GM12878 (cell line): Measurements from ENCODE around the gene EN1. TPM values are rescaled to one million over a fixed set of nuclear protein-coding genes. Genes with fewer than 3 reads are reported as not detected.

ENCODE experiments used
- ATAC-seq: fragments of 200-7000 bp; cut with Tn5 transposase; 3 replicates; pipeline ENCODE4 v1.9.1; 2020; ENCODE audit warnings: mild to moderate bottlenecking, moderate library complexity
- BruUV-seq: library from RNA; stranded (reverse); fragments of 400-500 nt; replicated peaks from 2 replicates; lab custom pipeline; 2021; lab: Mats Ljungman, UMichigan
- CTCF ChIA-PET: fragments of 300-600 bp; sonication (Branson Sonifier 250); formaldehyde crosslinking; extraction: SDS; loops from one replicate; lab custom pipeline; 2021; ENCODE audit warnings: inconsistent platforms; lab: Yijun Ruan, JAX
- POLR2A ChIA-PET: fragments of 350-600 bp; formaldehyde crosslinking; extraction: SDS; loops from one replicate; lab custom pipeline; 2021; ENCODE audit warnings: inconsistent platforms; lab: Charles Lee
- RAD21 ChIA-PET: fragments of 300-600 bp; sonication (Branson Sonifier 250); formaldehyde crosslinking; loops from one replicate; lab custom pipeline; 2023; ENCODE audit warnings: antibody characterized with exemption; ENCODE audit not compliant: unreplicated experiment; lab: Charles Lee
- SMC1A ChIA-PET: fragments of 300-600 bp; sonication (Branson Sonifier 250); formaldehyde crosslinking; loops from one replicate; lab custom pipeline; 2023; ENCODE audit not compliant: unreplicated experiment, uncharacterized antibody; lab: Charles Lee
- DNase-seq: peaks from one replicate; pipeline ENCODE4 v3.0.0-alpha.2; 2011; ENCODE audit warnings: low read depth, low spot score
- FAIRE-seq: peaks from 3 replicates; lab custom pipeline; 2011; peaks lifted over from hg19 to GRCh38; lab: Jason Lieb, UNC
- H2AFZ ChIP-seq: 2 replicates; pipeline ENCODE4 v1.6.0; 2011; ENCODE audit warnings: low read depth, low read length, control low read depth; ENCODE audit not compliant: control insufficient read depth
- H3K27ac ChIP-seq: 2 replicates; pipeline ENCODE4 v1.5.1; 2011; ENCODE audit warnings: control low read depth; ENCODE audit not compliant: control insufficient read depth, insufficient read depth
- H3K27me3 ChIP-seq, 2 experiments: replicated peaks in 1 of 2; 2 replicates each; pipeline versions ENCODE4 v1.6.0 to v1.6.1; 2011; ENCODE audit warnings: low read length in 1 of 2; ENCODE audit not compliant: control insufficient read depth in 2 of 2, insufficient read depth in 2 of 2
- H3K36me3 ChIP-seq, 2 experiments: 2 replicates each; pipeline ENCODE4 v1.5.1; 2011; ENCODE audit warnings: low read length in 1 of 2; ENCODE audit not compliant: control insufficient read depth in 2 of 2, insufficient read depth in 2 of 2
- H3K4me1 ChIP-seq: 2 replicates; pipeline ENCODE4 v1.6.1; 2011; ENCODE audit warnings: mild to moderate bottlenecking, low read length, moderate library complexity, mixed read lengths; ENCODE audit not compliant: control insufficient read depth, insufficient read depth
- H3K4me2 ChIP-seq: 2 replicates; pipeline ENCODE4 v1.6.0; 2011; ENCODE audit warnings: control low read depth; ENCODE audit not compliant: control insufficient read depth, insufficient read depth
- H3K4me3 ChIP-seq: fragments of 200-600 bp; sonication (generic); 2 replicates; pipeline ENCODE4 v1.5.1; 2016
- H3K79me2 ChIP-seq: 2 replicates; pipeline ENCODE4 v1.6.0; 2011; ENCODE audit warnings: low read length; ENCODE audit not compliant: control insufficient read depth, insufficient read depth
- H3K9ac ChIP-seq: 2 replicates; pipeline ENCODE4 v1.8.0; 2011; ENCODE audit warnings: low read length, control low read depth, mixed read lengths; ENCODE audit not compliant: control insufficient read depth, insufficient read depth
- H3K9me3 ChIP-seq: replicated peaks from 3 replicates; pipeline ENCODE4 v1.5.1; 2011; ENCODE audit warnings: mild to moderate bottlenecking, low read length; ENCODE audit not compliant: control insufficient read depth, insufficient read depth
- H4K20me1 ChIP-seq: 2 replicates; pipeline ENCODE4 v1.6.0; 2011; ENCODE audit not compliant: control insufficient read depth, insufficient read depth
- EED ChIP-seq: sonication (generic); IDR thresholded peaks from 2 replicates; pipeline ENCODE4 v1.6.1; 2016; ENCODE audit warnings: antibody characterized with exemption, low read depth
- ESRRA ChIP-seq: IDR thresholded peaks from 2 replicates; pipeline ENCODE4 v1.6.1; 2012; ENCODE audit warnings: mild to moderate bottlenecking, low read length, improper control_type of control experiment
- EZH2 ChIP-seq: IDR thresholded peaks from 2 replicates; pipeline ENCODE4 v1.6.1; 2012; ENCODE audit warnings: low read depth, mild to moderate bottlenecking, control low read depth, inconsistent platforms, low read length, borderline replicate concordance; ENCODE audit not compliant: control insufficient read depth
- IKZF1 ChIP-seq: fragments of 450-650 bp; conservative IDR thresholded peaks from 2 replicates; pipeline ENCODE4 v1.6.1; 2017; ENCODE audit warnings: antibody characterized with exemption, mild to moderate bottlenecking
- IRF4 ChIP-seq: IDR thresholded peaks from 2 replicates; pipeline ENCODE4 v1.6.1; 2011; ENCODE audit warnings: low read depth, low read length
- JUND ChIP-seq: IDR thresholded peaks from 2 replicates; pipeline ENCODE4 v1.6.1; 2012; ENCODE audit warnings: low read depth, mild to moderate bottlenecking, low read length, improper control_type of control experiment, moderate library complexity
- MTA2 ChIP-seq: fragments of 450-650 bp; IDR thresholded peaks from 2 replicates; pipeline ENCODE4 v1.6.1; 2016; ENCODE audit warnings: low read depth, mild to moderate bottlenecking, moderate library complexity
- NFYA ChIP-seq: IDR thresholded peaks from 2 replicates; pipeline ENCODE4 v1.6.1; 2011; ENCODE audit warnings: low read depth, mild to moderate bottlenecking, low read length, improper control_type of control experiment, borderline replicate concordance
- NR2F1 ChIP-seq: fragments of 450-650 bp; conservative IDR thresholded peaks from 2 replicates; pipeline ENCODE4 v1.6.1; 2017; ENCODE audit warnings: mild to moderate bottlenecking
- RB1 ChIP-seq: fragments of 450-650 bp; formaldehyde crosslinking; IDR thresholded peaks from 2 replicates; pipeline ENCODE4 v1.6.1; 2017; ENCODE audit warnings: mild to moderate bottlenecking, borderline replicate concordance
- TCF3 ChIP-seq: IDR thresholded peaks from 2 replicates; pipeline ENCODE4 v1.6.1; 2012; ENCODE audit warnings: low read depth, mild to moderate bottlenecking, low read length, borderline replicate concordance; ENCODE audit not compliant: insufficient read depth
- ZNF24 ChIP-seq: fragments of 450-650 bp; IDR thresholded peaks from 2 replicates; pipeline ENCODE4 v1.6.1; 2017; ENCODE audit warnings: antibody characterized with exemption, mild to moderate bottlenecking
- WGBS: methylation state at CpG from one replicate; pipeline ENCODE4 v1.1.6; 2016; ENCODE audit warnings: low lambda C conversion rate; ENCODE audit not compliant: insufficient replicate concordance, insufficient coverage; ENCODE audit errors: missing lambda C conversion rate; 5-methylcytosine and 5-hydroxymethylcytosine counted together
- in situ Hi-C: fragments of 300-500 bp; cut with MboI; formaldehyde crosslinking; loops from 9 replicates; pipeline ENCODE4 v1.14.3; 2018; ENCODE audit warnings: mixed read lengths
- intact Hi-C: fragments of 100-400 bp; cut with micrococcal nuclease; formaldehyde crosslinking; loops from one replicate; pipeline ENCODE4 v1.14.2; 2022; ENCODE audit not compliant: unreplicated experiment
- polyA plus RNA-seq, 11 experiments: library from polyadenylated mRNA; depleted of rRNA in 4 of 11; unstranded in 6 of 11; stranded (reverse) in 5 of 11; fragments of >200 nt; fragmentation: Nextera tagmentation in 4 of 11; fragmentation: Illumina TruSeq in 1 of 11; extraction: Ambion mirVana in 4 of 11; extraction: Trizol in 1 of 11; gene quantifications; 1 replicate in 1 of 11; 2 replicates in 10 of 11; pipeline versions ENCODE4 v1.2.1 to v1.2.3, GENCODE V29; 2011 to 2016; ENCODE audit warnings: inconsistent platforms in 2 of 11, missing spikeins in 2 of 11, low read depth in 1 of 11
- total RNA-seq, 4 experiments: library from RNA; depleted of rRNA in 3 of 4; stranded (reverse); fragments of >200 nt in 3 of 4; fragmentation: Illumina TruSeq in 1 of 4; extraction: Trizol in 1 of 4; gene quantifications; 2 replicates each; pipeline versions ENCODE4 v1.2.1 to v1.2.3, GENCODE V29; 2013 to 2021
- TF ChIP-seq, protein P1 (sequence below): fragments of 450-650 bp; formaldehyde crosslinking; IDR thresholded peaks from 2 replicates; pipeline ENCODE4 v1.4.0; 2022; ENCODE audit warnings: mild to moderate bottlenecking, moderate library complexity

The EN1 gene
- total and polyA plus RNA-seq, 10 of the 15 experiments (the other 5 are each of a cell fraction or from before 2014, with no cell fraction given): not detected

- TF ChIP-seq, protein P1, sequence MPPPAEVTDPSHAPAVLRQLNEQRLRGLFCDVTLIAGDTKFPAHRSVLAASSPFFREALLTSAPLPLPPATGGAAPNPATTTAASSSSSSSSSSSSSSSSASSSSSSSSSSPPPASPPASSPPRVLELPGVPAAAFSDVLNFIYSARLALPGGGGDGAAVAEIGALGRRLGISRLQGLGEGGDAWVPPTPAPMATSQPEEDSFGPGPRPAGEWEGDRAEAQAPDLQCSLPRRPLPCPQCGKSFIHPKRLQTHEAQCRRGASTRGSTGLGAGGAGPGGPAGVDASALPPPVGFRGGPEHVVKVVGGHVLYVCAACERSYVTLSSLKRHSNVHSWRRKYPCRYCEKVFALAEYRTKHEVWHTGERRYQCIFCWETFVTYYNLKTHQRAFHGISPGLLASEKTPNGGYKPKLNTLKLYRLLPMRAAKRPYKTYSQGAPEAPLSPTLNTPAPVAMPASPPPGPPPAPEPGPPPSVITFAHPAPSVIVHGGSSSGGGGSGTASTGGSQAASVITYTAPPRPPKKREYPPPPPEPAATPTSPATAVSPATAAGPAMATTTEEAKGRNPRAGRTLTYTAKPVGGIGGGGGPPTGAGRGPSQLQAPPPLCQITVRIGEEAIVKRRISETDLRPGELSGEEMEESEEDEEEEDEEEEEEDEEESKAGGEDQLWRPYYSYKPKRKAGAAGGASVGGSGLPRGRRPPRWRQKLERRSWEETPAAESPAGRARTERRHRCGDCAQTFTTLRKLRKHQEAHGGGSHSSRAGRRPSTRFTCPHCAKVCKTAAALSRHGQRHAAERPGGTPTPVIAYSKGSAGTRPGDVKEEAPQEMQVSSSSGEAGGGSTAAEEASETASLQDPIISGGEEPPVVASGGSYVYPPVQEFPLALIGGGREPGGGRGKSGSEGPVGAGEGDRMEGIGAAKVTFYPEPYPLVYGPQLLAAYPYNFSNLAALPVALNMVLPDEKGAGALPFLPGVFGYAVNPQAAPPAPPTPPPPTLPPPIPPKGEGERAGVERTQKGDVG (CRISPR knock-in tag): no peak
- no peak for TF ChIP-seq NFYA
Measured at GRCh38 chr2:118832791-118833715, 14.4 kb downstream of the EN1 start (continued).

DNA sequence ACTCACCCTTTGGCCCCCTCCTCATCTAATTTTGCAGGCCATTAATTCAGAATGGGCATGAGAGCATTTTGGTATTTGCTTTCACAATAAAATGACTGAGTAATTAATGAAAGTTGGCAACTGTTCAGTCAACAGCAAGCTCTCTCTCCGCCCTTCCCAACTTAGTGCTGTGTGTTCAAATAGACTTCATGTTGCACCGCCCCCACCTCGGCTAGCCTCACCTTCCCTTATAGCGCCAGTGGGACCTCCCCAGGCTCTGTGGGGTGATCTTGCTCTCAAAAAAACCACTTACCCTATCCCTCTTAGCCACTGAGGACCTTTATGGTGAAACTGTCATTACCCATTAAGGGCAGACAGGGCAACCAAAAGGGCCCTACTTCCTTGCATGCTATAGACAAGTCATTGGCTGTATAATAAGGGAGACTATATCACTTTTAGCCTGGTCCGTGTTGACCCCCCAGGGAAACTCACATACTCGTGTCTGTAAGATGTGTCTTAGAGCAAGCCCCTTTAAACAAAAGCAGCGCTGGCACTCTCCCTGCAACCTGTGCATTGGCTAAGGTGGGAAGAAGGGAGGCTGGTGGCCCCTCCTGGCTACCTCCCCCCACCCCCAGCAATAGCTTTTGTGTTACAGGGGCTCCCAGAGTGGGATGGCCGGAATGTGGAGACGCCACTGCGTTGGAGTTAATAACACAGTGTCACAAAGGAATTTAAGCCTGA, 15.2 kb downstream of the EN1 start:
- in situ Hi-C loops: no loop called here
- Histone ChIP-seq H3K27ac (no peak overlapping the region), H2AFZ (no peak overlapping the region), H3K9me3 (no peaks in the 10 kb centered on the region), H3K4me3 (no peak overlapping the region), H3K27me3 (peaks cover 6 to 20% of the 10 kb centered on the region in 2 experiments; a peak in 3 of 4 replicates), H4K20me1 (no peaks in the 10 kb centered on the region), H3K4me1 (no peaks in the 10 kb centered on the region), H3K4me2 (no peak overlapping the region), H3K79me2 (no peaks in the 10 kb centered on the region), H3K36me3 (no peaks in the 10 kb centered on the region), H3K9ac (no peak overlapping the region)
- FAIRE-seq (no peak), ATAC-seq (no peak), DNase-seq (no peak)
- WGBS: 18% methylated on average over 10 of the region's 10 CpGs
- intact Hi-C loops: no loop called here
- ChIA-PET RAD21 (no interaction called here), POLR2A (no interaction called here), CTCF (no interaction called here), SMC1A (no interaction called here)
- BruUV-seq: no TSS peak
- no peak for TF ChIP-seq JUND
- no peak for TF ChIP-seq ZNF24
- TF ChIP-seq NR2F1: no peak
- TF ChIP-seq RB1: no peak
- TF ChIP-seq MTA2: no peak
- no peak for TF ChIP-seq IKZF1
- TF ChIP-seq NFYA: no peak
- no peak for TF ChIP-seq ESRRA
- no peak for TF ChIP-seq IRF4
- TF ChIP-seq, protein P1 (CRISPR knock-in tag): no peak
- no peak for TF ChIP-seq EED
- no peak for TF ChIP-seq EZH2
- no peak for TF ChIP-seq TCF3
